Neural crest cell (in vitro differentiated cells): ENCODE results near the gene CCDC70. TPM values are rescaled to one million over a fixed set of nuclear protein-coding genes. Genes with fewer than 3 reads are reported as not detected.
"Not testable (repeated sequence)": the region's sequence is repeated elsewhere in the genome, so short reads cannot be mapped to it uniquely, and the experiment has no call there.

Experiments
- DNase-seq: peaks from one replicate; pipeline ENCODE4 v3.0.0; 2021; ENCODE audit warnings: low read depth, mixed read lengths, low spot score
- H3K27ac Mint-ChIP-seq: one replicate; pipeline ENCODE4 v1.8.0; 2021; ENCODE audit warnings: mild to moderate bottlenecking, mixed read lengths; ENCODE audit not compliant: unreplicated experiment
- H3K27me3 Mint-ChIP-seq: 2 replicates; pipeline ENCODE4 v1.8.0; 2021; ENCODE audit warnings: low read depth, mild to moderate bottlenecking, mixed read lengths
- H3K36me3 Mint-ChIP-seq: 2 replicates; pipeline ENCODE4 v1.8.0; 2021; ENCODE audit warnings: low read depth, mild to moderate bottlenecking, mixed read lengths
- H3K4me1 Mint-ChIP-seq: 2 replicates; pipeline ENCODE4 v1.8.0; 2021; ENCODE audit warnings: mixed read lengths
- H3K4me3 Mint-ChIP-seq: one replicate; pipeline ENCODE4 v1.8.0; 2021; ENCODE audit warnings: mild to moderate bottlenecking, mixed read lengths
- H3K9me3 Mint-ChIP-seq: 2 replicates; pipeline ENCODE4 v1.8.0; 2021; ENCODE audit warnings: mixed read lengths
- CTCF ChIP-seq: fragments of 200-600 bp; sonication (generic); conservative IDR thresholded peaks from 2 replicates; pipeline ENCODE4 v1.5.0; 2021; ENCODE audit warnings: antibody characterized with exemption, mild to moderate bottlenecking
- total RNA-seq: library from RNA; stranded (reverse); gene quantifications from 2 replicates; pipeline ENCODE4 v1.2.1, GENCODE V29; 2021

The CCDC70 gene
- total RNA-seq, 1 donor from 2014 or later = not detected

GRCh38 chr13:51821606-51822005 is 40.2 kb upstream of the CCDC70 start:
- H3K36me3 Mint-ChIP-seq = no peaks in the 10 kb centered on the region
- no peak for DNase-seq
- no peak for TF ChIP-seq CTCF
- H3K4me1 Mint-ChIP-seq = no peaks in the 10 kb centered on the region
- no peak overlapping the region for H3K27ac Mint-ChIP-seq
- H3K27me3 Mint-ChIP-seq = peaks cover 8% of the 10 kb centered on the region
- no peak overlapping the region for H3K4me3 Mint-ChIP-seq
- no peaks in the 10 kb centered on the region for H3K9me3 Mint-ChIP-seq

DNA sequence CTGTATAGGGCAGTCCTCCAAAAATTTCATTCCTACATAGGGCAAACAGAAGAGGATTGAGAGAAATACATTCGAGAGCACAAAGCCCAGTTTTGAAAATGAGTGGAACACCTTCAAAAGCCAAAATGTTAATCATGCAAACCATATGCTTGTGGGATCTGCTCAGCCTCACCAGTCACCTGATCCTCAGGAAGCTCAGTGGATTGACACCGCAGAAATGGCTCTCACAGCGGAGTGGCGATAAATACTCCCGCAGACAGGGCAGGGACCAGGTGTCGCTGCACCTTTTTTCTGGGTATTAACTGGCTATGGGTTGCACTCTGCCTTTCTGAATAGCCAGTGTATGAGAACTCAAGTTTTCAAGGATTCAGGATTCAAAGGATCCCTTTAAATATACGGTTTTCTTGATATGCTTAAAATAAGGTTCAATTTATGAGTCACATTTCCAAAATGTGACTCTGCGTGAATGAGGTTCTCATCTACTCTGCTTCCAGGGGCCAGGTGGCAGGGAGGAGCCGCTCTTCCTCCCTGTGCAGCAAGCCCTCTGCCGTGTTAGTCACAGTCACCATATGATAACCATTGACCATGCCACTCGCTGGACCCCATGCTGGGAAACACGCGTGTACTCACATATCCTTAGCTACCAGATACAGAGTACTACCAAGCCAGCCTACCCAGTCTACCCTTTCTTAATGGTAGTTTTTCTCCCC is 39.5 kb upstream of the CCDC70 start:
- no peaks in the 10 kb centered on the region for H3K4me1 Mint-ChIP-seq
- DNase-seq = no peak
- H3K27me3 Mint-ChIP-seq = peaks cover 7% of the 10 kb centered on the region
- no peaks in the 10 kb centered on the region for H3K9me3 Mint-ChIP-seq
- H3K27ac Mint-ChIP-seq = peak overlapping the region; percentile 39
- H3K4me3 Mint-ChIP-seq = no peak overlapping the region
- H3K36me3 Mint-ChIP-seq = no peaks in the 10 kb centered on the region
- TF ChIP-seq CTCF = no peak

GRCh38 chr13:51823359-51823758 is 38.4 kb upstream of the CCDC70 start:
- H3K27ac Mint-ChIP-seq = no peak overlapping the region
- no peak for DNase-seq

GRCh38 chr13:51823863-51824262 is 37.9 kb upstream of the CCDC70 start:
- H3K27me3 Mint-ChIP-seq = no peaks in the 10 kb centered on the region
- H3K9me3 Mint-ChIP-seq = no peaks in the 10 kb centered on the region
- H3K36me3 Mint-ChIP-seq = no peaks in the 10 kb centered on the region
- TF ChIP-seq CTCF = no peak
- DNase-seq = no peak
- H3K27ac Mint-ChIP-seq = no peak overlapping the region
- H3K4me3 Mint-ChIP-seq = no peak overlapping the region
- no peaks in the 10 kb centered on the region for H3K4me1 Mint-ChIP-seq

More at GRCh38 chr13:51823359-51823758, 38.4 kb upstream of the CCDC70 start:
- no peak for TF ChIP-seq CTCF
- Mint-ChIP-seq H3K27me3 (no peaks in the 10 kb centered on the region), H3K4me3 (no peak overlapping the region), H3K36me3 (no peaks in the 10 kb centered on the region), H3K9me3 (no peaks in the 10 kb centered on the region), H3K4me1 (no peaks in the 10 kb centered on the region)

DNA sequence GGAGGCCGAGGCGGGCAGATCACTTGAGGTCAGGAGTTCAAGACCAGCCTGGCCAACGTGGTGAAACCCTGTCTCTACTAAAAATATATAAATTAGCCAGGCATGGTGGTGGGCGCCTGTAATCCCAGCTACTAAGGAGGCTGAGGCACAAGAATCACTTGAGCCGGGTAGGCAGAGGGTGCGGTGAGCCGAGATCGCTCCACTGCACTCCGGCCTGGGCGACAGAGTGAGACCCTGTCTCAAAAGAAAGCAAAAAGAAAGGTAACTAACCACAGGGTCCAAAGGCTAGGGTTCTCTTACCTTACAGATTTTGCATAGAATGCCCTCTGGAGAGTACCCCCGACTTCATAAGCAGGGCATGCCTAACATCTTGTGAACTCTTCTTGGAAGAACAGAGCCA is 37.1 kb upstream of the CCDC70 start:
- H3K4me3 Mint-ChIP-seq, H3K9me3 Mint-ChIP-seq, H3K27ac Mint-ChIP-seq, H3K36me3 Mint-ChIP-seq, H3K27me3 Mint-ChIP-seq, DNase-seq, H3K4me1 Mint-ChIP-seq: not testable (repeated sequence)

DNA sequence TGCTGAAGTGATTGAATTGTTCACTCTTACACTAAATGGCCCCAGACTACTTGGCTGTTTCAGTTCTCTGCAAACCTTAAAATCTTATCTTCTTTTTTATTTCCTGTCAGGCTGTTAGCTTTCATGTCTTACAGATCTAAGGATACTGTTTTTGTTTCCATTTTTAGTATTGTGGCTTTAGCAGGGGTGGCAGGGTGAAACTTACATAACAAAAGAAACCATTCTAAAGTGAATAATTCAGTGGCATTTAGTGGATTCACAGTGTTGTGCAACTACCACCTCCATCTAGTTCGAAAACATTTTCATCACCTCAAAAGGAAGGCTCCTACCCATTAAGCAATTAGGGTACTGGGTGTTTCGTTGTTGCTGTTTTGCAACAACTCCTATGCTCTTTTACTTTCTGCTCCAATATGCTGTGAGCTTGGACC is 36.6 kb upstream of the CCDC70 start:
- Mint-ChIP-seq H3K9me3 (no peaks in the 10 kb centered on the region), H3K4me3 (no peak overlapping the region), H3K27ac (no peak overlapping the region), H3K36me3 (no peaks in the 10 kb centered on the region), H3K4me1 (no peaks in the 10 kb centered on the region), H3K27me3 (no peaks in the 10 kb centered on the region)
- no peak for TF ChIP-seq CTCF
- DNase-seq = no peak
